ENCODE results near the gene CBX1. TPM values are rescaled to one million over a fixed set of nuclear protein-coding genes. Genes with fewer than 3 reads are reported as not detected.
"Not testable (repeated sequence)": the region's sequence is repeated elsewhere in the genome, so short reads cannot be mapped to it uniquely, and the experiment has no call there.

CBX1 gene
- total and polyA plus RNA-seq, 2 donors (not counting 3 experiments of a cell fraction or from before 2014, with no cell fraction given), result 20.4 to 95.2 TPM

DNA sequence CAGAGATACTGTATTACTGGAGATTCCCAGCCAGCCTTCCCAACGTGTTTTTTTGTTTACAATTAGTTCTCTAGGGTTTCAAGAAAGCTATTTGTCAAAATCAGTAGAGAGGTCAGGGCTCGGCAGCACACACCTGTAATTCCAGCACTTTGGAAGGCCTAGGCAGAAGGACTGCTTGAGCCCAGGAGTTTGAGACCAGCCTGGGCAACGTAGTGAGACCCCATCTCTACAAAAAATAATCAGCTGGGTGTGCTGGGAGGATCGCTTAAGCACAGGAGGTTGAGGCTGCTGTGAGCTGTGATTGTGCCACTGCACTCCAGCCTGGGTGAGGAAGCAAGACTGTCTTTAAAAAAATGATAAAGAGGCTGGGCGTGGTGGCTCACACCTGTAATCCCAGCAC is 19.4 kb downstream of the CBX1 start:
- TF ChIP-seq MYC (IDR thresholded peaks at IDR 0.05; ENCODE audit: low read depth, low read length) (no peak), GATA2 (IDR thresholded peaks at IDR 0.05; ENCODE audit: insufficient read depth, insufficient read length, low read depth, low read length) (no peak), JUN (IDR thresholded peaks at IDR 0.05; ENCODE audit: borderline replicate concordance, insufficient read depth, insufficient read length, low read depth) (no peak), POLR2AphosphoS5 (IDR thresholded peaks at IDR 0.05; ENCODE audit: insufficient read depth, low read depth, low read length) (no peak), FOS (IDR thresholded peaks at IDR 0.05; ENCODE audit: borderline replicate concordance, insufficient read depth, low read length) (no peak), EZH2 (IDR thresholded peaks at IDR 0.05; ENCODE audit: borderline replicate concordance, low read depth, low read length, severe bottlenecking) (no peak), POLR2A (IDR thresholded peaks at IDR 0.05; ENCODE audit: low read depth, low read length) (no peak)
- TF ChIP-seq, protein P1, sequence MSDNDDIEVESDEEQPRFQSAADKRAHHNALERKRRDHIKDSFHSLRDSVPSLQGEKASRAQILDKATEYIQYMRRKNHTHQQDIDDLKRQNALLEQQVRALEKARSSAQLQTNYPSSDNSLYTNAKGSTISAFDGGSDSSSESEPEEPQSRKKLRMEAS (IDR thresholded peaks at IDR 0.05; ENCODE audit: insufficient read depth, insufficient read length), result no peak
- TF ChIP-seq, protein P2, sequence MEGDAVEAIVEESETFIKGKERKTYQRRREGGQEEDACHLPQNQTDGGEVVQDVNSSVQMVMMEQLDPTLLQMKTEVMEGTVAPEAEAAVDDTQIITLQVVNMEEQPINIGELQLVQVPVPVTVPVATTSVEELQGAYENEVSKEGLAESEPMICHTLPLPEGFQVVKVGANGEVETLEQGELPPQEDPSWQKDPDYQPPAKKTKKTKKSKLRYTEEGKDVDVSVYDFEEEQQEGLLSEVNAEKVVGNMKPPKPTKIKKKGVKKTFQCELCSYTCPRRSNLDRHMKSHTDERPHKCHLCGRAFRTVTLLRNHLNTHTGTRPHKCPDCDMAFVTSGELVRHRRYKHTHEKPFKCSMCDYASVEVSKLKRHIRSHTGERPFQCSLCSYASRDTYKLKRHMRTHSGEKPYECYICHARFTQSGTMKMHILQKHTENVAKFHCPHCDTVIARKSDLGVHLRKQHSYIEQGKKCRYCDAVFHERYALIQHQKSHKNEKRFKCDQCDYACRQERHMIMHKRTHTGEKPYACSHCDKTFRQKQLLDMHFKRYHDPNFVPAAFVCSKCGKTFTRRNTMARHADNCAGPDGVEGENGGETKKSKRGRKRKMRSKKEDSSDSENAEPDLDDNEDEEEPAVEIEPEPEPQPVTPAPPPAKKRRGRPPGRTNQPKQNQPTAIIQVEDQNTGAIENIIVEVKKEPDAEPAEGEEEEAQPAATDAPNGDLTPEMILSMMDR (IDR thresholded peaks at IDR 0.05; ENCODE audit: extremely low read depth in 1 of 2, insufficient read depth in 1 of 2, low read depth in 1 of 2, low read length in 2 of 2), result no peak
- H3K9me3 ChIP-seq (replicated peaks; ENCODE audit: control insufficient read depth, insufficient read depth, low read length), result no peaks in the 10 kb centered on the region
- DNase-seq (ENCODE audit: low read depth, low spot score) (no peak), FAIRE-seq (no peak)
- H2AFZ ChIP-seq (ENCODE audit: low read depth, low read length), result no peak overlapping the region
- intact Hi-C loops (cut with micrococcal nuclease), result no loop called here
- no peaks in the 10 kb centered on the region for H3K36me3 ChIP-seq (ENCODE audit: control insufficient read depth in 2 of 2, extremely low read depth in 1 of 2, insufficient read depth in 2 of 2, low read length in 2 of 2)
- H4K20me1 ChIP-seq (replicated peaks; ENCODE audit: control insufficient read depth, extremely low read depth, insufficient read depth, low read length), result no peaks in the 10 kb centered on the region
- no peaks in the 10 kb centered on the region for H3K27me3 ChIP-seq (ENCODE audit: control insufficient read depth in 2 of 2, insufficient read depth in 2 of 2, low read length in 2 of 2)
- CTCF ChIA-PET, result interaction anchor here (1.0 to 11.5 kb wide), 7 partner anchors 7 to 53 kb away, joined by 3 to 210 read pairs (median 24); partner anchors contain the start of gene NFE2L1
- no peak overlapping the region for H3K9ac ChIP-seq (replicated peaks; ENCODE audit: extremely low read depth, insufficient read depth, low read length)
- no peak overlapping the region for H3K27ac ChIP-seq (ENCODE audit: insufficient read depth, low read depth, low read length)
- POLR2A ChIA-PET, result no interaction called here
- H3K9me1 ChIP-seq (replicated peaks; ENCODE audit: control insufficient read depth, extremely low read depth, insufficient read depth, low read length), result no peaks in the 10 kb centered on the region
- dilution Hi-C loops (cut with MboI; ENCODE audit: extremely low pct_ligation_motif_present, low sequenced_read_pairs), result no loop called here
- no peak overlapping the region for H3K4me3 ChIP-seq (replicated peaks in 1 of 3; ENCODE audit: insufficient read depth in 1 of 3, low read depth in 1 of 3, low read length in 3 of 3)
- no peak overlapping the region for H3K4me2 ChIP-seq (ENCODE audit: insufficient read depth, low read length)
- H3K4me1 ChIP-seq (ENCODE audit: control insufficient read depth, extremely low read depth, insufficient read depth, low read length), result no peaks in the 10 kb centered on the region
- no TSS peak for BruUV-seq (replicated peaks)
- H3K79me2 ChIP-seq (ENCODE audit: control insufficient read depth, insufficient read depth, low read length), result peaks cover 59% of the 10 kb centered on the region

DNA sequence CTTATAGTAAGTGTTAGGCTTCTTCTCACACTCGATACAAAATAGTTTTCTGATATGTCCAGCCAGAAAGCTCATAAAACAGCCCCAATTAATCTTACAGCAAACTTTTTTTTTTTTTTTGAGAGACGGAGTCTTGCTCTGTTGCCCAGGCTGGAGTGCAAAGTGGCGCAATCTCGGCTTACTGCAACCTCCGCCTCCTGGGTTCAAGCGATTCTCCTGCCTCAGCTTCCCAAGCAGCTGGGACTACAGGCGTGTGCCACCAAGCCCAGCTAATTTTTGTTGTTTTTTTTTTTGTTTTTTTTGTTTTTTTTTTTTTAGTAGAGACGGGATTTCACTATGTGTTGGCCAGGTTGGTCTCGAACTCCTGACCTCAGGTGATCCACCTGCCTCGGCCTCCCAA is 24.1 kb downstream of the CBX1 start:
- H3K36me3 ChIP-seq (ENCODE audit: control insufficient read depth in 2 of 2, extremely low read depth in 1 of 2, insufficient read depth in 2 of 2, low read length in 2 of 2); H3K4me2 ChIP-seq (ENCODE audit: insufficient read depth, low read length); H3K9ac ChIP-seq (replicated peaks; ENCODE audit: extremely low read depth, insufficient read depth, low read length); FAIRE-seq; intact Hi-C loops (cut with micrococcal nuclease); H4K20me1 ChIP-seq (replicated peaks; ENCODE audit: control insufficient read depth, extremely low read depth, insufficient read depth, low read length); H3K4me1 ChIP-seq (ENCODE audit: control insufficient read depth, extremely low read depth, insufficient read depth, low read length); H3K4me3 ChIP-seq (replicated peaks in 1 of 3; ENCODE audit: insufficient read depth in 1 of 3, low read depth in 1 of 3, low read length in 3 of 3); H3K9me1 ChIP-seq (replicated peaks; ENCODE audit: control insufficient read depth, extremely low read depth, insufficient read depth, low read length); dilution Hi-C loops (cut with MboI; ENCODE audit: extremely low pct_ligation_motif_present, low sequenced_read_pairs); H3K27ac ChIP-seq (ENCODE audit: insufficient read depth, low read depth, low read length); H3K9me3 ChIP-seq (replicated peaks; ENCODE audit: control insufficient read depth, insufficient read depth, low read length); H3K27me3 ChIP-seq (ENCODE audit: control insufficient read depth in 2 of 2, insufficient read depth in 2 of 2, low read length in 2 of 2); DNase-seq (ENCODE audit: low read depth, low spot score); H2AFZ ChIP-seq (ENCODE audit: low read depth, low read length); BruUV-seq (replicated peaks): not testable (repeated sequence)
- POLR2A ChIA-PET, result interaction anchor here (0.7 kb wide), 1 partner anchor 94 kb away, joined by 3 read pairs; no protein-coding TSS in a partner anchor
- CTCF ChIA-PET, result interaction anchor here (0.9 to 11.5 kb wide), 7 partner anchors 11 to 54 kb away, joined by 3 to 210 read pairs (median 8); no protein-coding TSS in a partner anchor
- H3K79me2 ChIP-seq (ENCODE audit: control insufficient read depth, insufficient read depth, low read length), result peaks cover 30% of the 10 kb centered on the region
